ENCODE measurements around the gene SIRT3.
"Not testable (repeated sequence)": the region's sequence is repeated elsewhere in the genome, so short reads cannot be mapped to it uniquely, and the experiment has no call there.

SIRT3 gene

DNA sequence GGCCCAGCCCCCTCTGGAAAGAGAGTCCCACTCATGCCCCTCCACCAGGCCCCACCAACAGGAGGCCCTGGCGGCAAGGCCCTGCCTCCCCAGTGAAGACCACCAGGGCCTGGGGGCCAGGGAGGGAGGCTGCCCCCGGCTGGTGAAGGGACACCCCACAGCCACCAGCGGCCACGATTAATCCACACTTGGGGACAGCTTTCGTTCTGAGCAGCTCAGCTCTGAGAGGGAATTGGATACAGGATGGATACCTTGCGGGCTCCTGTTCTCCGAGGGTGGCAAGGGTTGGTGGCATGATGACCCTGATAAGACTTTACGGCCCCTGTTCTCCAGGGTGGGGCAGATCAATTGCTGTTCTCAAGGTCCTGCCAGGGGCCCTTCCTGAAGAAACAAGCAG is 35.2 kb upstream of the SIRT3 start:
- no peak for DNase-seq (ENCODE audit: low read depth in 2 of 3, low spot score in 2 of 3)

DNA sequence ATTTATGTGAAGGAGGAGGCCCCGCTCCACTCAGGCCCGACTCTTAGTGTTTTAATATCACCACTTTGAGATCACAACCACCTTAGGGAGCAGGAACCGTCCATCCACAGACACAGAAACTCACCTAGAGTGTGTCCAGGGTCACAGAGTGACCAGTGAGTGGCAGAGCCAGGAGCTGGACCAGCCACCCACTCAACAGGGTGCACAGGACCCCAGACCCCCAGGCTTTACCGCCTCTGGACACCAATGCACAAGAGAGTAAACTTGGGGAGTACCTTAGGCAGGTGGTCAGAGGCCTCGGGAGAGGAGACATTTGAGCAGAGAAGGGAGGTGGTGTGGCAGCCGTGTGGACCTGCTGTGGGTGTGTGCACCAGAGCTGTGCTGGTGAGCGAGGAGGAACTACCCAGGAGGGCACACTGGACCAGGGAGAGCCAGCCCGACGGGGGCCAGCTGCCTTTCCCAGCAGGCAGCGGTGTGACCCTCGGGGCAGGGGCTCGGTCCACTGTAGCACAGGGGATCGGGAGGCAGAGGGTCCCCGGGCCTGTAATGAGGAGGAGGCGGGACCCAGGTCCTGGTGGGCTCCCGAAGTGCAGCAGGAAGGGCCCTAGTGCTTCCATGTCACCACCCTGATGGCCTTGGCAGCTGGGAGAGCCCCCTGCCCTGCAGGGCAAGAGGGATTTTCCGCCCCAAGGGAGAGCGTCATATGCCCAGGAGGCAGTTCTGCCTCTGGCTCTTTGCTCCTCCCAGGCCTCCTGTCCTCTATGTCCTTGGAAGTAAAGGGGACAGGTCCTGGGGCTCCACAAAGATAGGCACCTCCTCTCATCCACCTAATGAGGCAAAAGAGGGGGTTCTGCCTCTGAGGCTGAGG is 34.5 kb upstream of the SIRT3 start:
- no peak for DNase-seq (ENCODE audit: low read depth in 2 of 3, low spot score in 2 of 3)

DNA sequence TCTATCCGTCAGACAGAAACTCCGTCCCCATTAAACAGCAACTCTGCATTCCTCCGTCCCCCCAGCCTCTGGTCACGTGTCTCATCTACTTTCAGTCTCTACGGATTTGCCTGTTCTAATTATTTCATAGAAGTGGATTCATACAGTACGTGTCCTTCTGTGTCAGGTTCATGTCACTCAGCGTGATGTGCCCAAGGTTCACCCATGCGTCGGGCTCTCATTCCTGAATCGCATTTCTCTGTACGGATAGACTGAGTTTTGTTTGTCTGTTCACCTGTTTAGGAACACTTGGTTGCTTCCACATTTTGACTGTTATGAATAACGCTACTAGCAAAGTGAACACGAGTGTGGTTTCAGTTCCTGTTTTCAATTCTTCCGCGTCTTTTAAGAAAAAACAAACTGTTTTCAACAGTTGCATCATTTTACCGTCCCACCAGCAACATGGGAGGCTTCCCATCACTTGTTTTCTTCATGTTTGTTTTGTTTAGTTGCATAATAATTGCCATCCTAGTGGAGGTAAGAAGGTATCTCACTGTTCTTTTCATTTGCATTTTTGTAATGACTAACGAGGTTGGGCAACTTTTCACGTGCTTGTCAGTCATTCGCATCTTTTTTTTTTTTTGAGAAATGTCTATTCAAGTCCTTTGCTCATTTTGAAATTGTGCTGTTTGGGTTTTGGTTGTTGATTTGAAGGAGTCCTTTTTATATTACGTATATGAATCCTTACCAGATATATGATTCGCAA is 33.2 kb upstream of the SIRT3 start:
- no peak for DNase-seq (ENCODE audit: low read depth in 2 of 3, low spot score in 2 of 3)

DNA sequence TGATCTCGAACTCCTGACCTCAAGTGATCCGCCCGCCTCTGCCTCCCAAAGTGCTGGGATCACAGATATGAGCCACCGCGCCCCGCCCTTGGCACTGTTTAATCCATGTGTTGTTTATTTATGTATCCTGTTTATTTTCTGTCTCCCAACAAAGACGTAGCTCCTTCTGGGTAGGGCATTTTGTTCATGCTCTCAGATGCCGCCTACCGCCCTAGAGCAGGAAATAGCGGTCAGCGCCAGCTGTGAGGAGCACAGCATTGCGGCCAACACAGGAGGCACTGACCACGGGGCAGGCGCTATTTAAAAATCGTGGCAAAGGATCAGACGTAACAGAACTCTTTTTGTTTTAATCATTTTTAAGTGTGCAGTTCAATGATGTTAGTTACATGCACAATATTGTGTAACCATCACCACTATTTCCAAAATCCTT is 32.6 kb upstream of the SIRT3 start:
- DNase-seq (ENCODE audit: low read depth in 2 of 3, low spot score in 2 of 3), result not testable (repeated sequence)

DNA sequence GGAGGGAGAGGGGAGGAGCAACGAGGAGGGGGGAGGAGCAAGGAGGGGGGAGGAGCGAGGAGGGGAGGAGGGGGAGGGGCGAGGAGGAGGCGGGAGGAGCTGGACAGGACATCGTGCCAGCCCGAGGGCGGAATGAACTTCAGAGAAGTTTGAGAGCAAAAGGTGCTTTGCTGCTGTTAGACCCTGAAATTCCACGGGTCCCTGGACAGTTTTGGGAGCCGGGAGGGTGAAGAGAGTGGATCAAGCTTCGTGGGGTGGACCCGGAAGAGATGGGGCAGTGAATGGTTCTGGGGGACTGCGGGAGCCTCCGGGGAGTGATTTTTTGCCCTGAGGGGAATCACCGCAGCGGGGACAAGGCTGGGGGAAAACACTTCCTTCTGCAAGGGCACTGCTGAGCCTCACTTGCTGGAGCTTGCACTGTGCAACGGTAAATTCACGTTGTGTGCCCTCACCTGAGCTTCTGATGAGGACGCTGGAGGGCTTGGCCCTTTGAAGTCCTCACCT is 31.4 kb upstream of the SIRT3 start:
- DNase-seq (ENCODE audit: low read depth in 2 of 3, low spot score in 2 of 3), result no peak

DNA sequence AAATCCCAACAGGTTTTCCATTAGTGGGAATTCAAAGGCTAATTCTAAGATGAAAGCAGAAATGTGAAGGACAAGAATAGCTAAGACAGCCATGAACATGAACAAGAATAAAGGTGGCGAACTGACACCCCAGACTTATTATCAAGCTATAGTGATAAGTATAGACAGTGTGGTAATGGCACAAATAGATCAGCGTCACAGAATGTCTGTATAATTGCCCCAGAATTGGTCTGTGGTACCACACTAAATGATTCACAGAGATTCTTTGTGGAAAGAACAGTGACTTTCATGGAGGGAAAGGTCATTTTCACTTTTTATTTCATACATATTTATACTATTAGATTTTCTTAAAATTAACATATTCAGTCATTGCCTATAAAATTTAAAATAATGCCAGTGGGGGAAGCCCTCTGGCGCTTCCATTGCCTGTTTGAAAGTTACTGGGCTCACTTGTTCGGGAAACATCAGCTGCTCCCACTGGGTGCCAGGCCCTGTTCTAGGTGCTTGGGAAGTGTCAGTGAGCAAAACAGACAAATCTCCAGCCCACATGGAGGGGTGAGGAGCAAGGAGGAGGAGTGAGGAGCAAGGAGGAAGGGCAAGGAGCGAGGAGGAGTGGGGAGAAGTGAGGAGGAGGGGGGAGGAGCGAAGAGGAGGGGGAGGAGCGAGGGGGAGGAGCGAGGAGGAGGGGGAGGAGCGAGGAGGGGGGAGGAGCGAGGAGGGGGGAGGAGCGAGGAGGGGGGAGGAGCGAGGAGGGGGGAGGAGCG is 30.7 kb upstream of the SIRT3 start:
- no peak for DNase-seq (ENCODE audit: low read depth in 2 of 3, low spot score in 2 of 3)

DNA sequence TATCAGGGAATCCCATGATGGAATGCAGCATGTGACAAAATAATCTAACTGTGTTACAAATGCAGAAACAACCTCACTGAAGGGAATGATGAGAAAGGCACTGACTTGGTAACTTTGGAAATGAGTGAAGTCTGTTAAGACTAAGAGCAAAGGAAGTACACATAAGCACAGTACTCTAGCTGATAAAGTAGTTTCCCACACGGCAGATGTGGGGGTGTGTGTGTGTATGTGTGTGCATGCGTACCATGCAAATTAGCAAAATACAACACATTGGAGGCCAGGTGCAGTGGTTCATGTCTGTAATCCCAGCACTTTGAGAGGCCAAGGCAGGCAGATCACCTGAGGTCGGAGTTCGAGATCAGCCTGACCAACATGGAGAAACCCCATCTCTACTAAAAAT is 25.5 kb upstream of the SIRT3 start:
- DNase-seq (ENCODE audit: low read depth in 2 of 3, low spot score in 2 of 3), result no peak

DNA sequence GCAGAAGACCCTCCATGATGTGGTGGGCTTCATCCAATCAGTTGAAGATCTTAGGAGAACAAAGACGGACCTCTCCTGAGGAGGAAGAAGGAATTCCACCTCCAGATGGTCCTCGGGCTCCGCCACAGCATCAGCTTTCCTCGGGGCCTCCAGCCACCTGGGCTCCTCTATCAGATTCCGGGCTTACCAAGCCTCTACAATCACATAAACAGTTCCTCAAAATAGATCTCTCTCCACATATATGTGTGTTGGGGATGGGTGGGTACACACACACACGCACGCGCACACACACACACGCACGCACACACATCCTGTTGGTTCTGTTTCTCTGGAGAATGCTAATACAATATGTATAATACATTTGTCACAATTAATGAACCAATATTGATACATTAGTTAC is 23.3 kb upstream of the SIRT3 start:
- no peak for DNase-seq (ENCODE audit: low read depth in 2 of 3, low spot score in 2 of 3)

DNA sequence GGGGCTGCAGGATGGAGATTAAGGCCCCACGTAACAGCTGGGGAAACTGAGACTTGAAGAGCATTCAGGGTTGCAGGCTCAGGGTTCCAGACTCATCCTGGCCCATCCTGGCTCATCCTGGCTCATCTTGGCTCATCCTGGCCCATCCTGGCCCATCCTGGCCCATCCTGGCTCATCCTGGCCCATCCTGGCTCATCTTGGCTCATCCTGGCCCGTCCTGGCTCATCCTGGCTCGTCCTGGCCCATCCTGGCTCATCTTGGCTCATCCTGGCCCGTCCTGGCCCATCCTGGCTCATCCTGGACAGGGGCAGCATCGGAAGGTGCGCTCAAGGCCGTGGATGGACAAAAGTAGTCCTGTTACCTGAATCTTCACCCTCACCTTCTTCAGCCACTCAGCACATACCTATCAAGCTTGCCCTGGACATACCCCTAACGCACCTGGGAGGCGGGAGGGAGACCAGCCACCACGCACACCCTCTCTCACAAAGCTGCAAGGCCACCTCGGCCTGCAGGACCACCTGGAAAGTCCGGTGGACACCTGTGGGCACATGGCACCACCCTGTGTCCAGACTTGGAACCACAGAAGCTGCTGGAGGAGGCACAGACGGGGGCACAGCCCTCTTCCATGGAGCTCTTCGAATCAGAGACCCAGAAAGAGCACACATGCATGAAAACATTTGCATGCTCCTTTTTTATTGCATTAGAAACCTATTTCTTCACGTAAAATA is 21.8 kb upstream of the SIRT3 start:
- no peak for DNase-seq (ENCODE audit: low read depth in 2 of 3, low spot score in 2 of 3)

DNA sequence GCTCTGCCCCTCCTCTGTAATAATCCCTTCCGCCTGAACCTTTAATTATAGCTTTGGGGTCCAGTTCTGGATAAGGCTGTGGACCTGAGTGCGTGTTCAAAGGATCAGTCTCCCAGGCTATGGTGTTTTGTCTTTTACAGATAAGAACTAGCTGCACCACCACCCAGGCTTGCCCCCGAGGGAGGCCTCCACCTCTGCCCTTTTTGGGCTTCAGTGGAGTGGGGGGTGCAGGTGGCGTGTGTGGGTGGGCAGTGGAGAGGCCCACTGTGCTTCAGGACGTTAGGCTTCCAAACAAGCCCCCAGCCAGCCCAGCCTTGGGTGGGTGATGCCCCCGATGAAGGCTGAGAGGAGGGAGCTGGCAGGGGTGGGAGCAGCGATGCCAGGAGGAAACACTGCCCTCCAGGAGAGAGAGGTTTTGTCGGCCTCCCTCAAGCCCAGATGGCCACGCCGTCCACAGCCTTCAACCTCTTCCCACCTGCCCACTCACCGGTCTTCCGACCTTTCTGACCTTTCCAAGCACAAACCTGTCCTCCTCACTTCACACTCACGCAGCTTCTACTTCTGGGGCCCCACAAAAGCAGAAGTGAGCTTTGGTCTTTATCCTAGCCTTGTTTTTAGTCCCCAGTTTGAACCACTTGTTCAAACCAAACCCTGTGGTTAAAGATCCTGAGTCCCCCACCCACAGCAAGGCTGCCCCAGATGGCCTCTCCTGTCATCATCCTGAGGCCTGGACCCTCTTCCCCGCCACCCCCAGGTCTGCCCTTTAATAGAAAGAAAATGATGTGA is 21.0 kb upstream of the SIRT3 start:
- no peak for DNase-seq (ENCODE audit: low read depth in 2 of 3, low spot score in 2 of 3)

DNA sequence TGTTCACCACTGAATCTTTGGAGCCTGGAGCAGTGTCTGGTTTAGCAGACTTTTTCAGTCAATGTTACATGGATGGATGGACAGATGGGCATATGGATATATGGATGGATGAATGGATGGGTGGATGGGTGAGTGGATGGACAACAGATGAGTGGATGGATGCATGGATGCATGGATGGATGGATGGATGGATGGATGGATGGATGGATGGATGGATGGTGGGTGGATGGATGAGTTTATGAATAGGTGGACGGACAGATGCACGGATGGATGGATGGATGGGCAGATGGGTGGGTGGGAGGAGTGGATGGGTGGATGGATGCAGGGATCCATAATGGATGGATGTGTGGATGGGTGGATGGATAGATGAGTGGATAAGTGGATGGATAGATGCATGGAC is 19.7 kb upstream of the SIRT3 start:
- DNase-seq (ENCODE audit: low read depth in 2 of 3, low spot score in 2 of 3), result no peak

DNA sequence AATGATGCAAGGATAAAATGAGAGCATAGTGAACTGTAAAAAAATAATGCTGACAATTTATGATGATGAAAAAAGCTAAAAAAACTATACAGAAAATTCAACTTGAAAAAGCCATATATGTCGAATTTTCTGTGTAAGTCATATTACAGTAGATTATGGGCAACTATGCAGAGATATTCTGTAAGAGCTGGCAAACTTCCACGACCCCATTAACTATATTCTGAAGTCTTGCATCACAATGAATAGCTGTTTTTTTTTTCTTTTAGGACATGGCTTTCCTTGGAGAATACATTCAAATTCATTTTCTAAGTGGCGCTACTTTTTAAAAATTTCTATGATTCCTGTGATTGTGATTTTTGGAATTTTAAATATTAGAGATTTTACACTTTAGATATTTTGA is 19.0 kb upstream of the SIRT3 start:
- no peak for DNase-seq (ENCODE audit: low read depth in 2 of 3, low spot score in 2 of 3)

DNA sequence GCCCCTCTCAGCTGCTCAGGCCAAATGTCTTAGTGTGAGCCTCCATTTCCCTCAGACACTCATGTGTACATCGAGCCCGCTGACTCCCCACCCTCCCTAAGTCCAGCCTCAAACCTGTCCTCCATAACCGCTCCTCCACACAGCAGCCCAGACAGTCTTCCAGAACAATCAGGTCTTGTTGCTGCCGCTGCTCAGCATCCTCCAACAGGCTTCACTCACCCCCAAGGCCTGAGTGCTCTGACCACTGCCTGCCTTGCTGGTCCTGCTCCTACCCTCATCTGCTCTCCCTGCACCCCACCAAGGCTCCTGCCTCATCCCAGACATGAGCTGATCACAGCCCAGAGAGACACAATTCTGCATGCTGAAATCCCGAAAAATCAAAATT is 17.7 kb upstream of the SIRT3 start:
- no peak for DNase-seq (ENCODE audit: low read depth in 2 of 3, low spot score in 2 of 3)

DNA sequence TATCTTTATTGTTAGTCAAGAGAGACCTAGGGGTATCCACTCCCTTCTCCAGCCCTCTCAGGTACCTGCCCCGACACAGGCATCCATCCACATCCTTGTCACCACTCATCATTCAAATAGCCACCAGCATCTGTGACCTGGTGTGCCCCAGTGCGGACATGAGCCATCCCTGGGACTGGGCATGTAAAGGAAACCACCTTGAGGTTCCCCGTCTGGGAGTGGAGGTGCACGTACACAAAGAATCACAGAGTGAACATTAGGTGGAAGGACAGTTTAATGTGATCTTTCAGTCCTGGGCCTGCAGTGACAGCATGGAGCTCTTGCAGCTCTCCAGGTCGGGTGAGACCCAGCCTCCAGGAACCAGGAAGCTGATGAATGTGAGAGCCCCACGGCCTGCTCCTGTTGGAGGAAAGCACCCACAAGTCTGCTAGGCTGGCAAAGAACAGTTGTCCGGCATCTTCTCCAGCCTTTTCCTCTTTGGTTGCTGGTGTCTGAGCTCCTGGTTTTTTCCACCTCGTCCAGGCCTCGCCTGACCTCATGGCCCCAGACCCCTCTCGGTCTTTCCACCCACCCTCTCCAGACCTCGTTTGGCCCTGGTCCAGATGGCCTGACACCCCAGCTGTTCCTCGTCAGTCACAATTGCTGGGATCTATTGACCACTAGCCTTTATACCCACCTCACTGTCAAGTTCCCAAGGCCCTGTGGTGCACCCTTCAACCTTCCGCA is 17.2 kb upstream of the SIRT3 start:
- DNase-seq (ENCODE audit: low read depth in 2 of 3, low spot score in 2 of 3), result no peak

DNA sequence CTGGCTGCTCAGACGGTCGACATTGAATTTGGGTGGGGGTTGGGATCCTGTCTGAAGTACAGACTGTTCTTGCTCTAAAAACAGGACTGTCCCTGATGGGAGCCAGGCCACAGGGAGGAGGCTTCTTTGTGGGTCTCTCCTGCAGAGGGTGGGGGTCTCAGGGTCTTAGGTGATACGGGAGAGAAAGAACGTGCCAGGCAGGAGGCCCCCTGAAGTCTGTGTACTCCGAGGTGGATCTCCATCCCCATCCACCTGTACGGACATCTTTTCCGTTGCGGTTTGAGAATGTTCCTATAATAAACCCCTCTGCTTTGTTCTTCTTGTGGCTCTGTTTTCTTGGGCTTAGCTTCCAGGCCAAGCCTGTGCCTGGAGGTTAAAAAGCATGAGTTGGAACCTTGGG is 16.5 kb upstream of the SIRT3 start:
- no peak for DNase-seq (ENCODE audit: low read depth in 2 of 3, low spot score in 2 of 3)

DNA sequence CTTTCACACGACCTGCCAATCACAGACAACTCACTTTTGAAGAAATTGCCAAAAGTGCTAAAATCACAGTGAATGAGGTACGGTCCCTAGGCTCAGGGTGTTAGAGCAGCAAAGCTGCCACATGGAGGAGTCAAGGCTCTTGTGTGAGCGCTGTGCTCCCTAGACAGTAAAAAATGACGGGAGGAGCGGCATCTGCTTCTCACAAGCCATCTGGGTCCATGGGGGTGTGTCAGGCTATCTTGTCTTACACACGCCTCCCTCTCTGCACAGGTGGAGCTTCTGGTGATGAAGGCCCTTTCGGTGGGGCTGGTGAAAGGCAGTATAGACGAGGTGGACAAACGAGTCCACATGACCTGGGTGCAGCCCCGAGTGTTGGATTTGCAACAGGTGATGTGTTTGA is 15.4 kb upstream of the SIRT3 start:
- DNase-seq (ENCODE audit: low read depth in 2 of 3, low spot score in 2 of 3), result no peak

DNA sequence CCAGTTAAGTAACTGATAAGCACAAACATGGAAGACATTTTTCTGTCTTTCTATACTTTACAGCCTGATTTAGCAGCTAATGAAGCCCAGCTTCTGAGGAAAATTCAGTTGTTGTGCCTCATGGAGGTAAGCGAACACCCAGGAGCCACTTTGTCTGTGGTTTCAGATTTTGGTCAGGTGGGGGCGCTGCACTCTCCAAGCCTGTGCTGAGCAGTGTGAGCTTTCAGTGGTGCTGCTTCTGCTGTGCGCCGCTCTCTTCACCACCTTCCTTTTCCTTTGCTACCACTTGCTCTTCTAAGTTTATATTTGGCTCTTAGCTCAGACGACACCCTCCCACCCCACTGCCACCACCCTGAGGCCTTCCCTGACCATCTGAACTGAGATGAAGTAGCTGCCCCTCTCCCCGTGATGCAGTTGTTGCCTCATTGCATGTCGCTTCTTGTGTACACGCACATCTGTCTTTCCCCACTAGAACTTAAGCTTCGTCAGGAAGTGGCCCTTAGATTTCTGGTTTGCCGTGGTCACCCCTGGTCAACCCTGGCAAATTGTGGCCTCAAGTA is 14.7 kb upstream of the SIRT3 start:
- DNase-seq (ENCODE audit: low read depth in 2 of 3, low spot score in 2 of 3), result peak in 1 of 3 experiments; percentile 65

DNA sequence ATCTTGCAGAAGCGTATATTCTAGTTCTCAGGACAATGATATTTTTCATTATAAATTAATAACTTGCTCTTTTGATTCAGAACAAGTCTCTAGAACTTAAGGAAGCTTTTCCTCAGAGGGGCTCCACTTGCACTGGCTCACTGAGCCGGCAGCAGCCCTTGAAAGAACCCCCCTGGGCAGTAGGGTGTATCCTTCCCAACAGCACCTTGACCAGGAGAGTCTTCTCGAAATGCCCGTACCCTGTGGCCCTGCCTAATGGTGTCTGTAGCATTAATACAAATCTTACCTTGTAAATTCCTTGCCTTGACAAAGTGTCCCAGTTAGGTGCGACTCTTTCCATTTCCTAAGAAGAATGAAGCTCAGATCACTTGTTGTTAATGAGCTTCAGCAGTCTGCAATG is 14.1 kb upstream of the SIRT3 start:
- no peak for DNase-seq (ENCODE audit: low read depth in 2 of 3, low spot score in 2 of 3)

DNA sequence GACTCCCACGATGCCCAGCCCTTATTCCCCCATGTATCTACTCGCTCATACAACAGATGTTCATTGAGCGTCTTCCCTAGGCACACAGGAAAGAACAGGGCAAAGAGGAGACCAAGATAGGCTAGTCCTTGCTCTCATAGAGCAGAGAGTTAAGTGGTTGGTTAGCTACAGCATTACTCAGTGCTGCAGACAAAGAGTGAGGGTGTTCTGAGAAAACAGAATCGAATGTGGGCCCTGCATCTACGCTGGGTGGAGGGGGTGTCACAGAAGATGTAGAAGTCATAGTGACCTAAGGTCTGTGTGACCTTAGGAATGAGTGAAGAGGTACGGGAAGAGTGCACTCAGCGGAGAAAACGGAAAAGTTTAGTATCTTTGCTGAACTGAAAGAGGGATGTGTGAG is 12.9 kb upstream of the SIRT3 start:
- no peak for DNase-seq (ENCODE audit: low read depth in 2 of 3, low spot score in 2 of 3)
